GM23338 (cell line): ENCODE results near the gene KIF25. TPM values are rescaled to one million over a fixed set of nuclear protein-coding genes. Genes with fewer than 3 reads are reported as not detected.

Source experiments
- ATAC-seq: fragments of 200-7000 bp; cut with Tn5 transposase; 3 replicates; pipeline ENCODE4 v1.9.1; 2020
- DNase-seq: peaks from one replicate; pipeline ENCODE4 v3.0.0-alpha.2; 2015; ENCODE audit warnings: low spot score
- H2AFZ ChIP-seq: fragments of 200-600 bp; sonication (generic); 2 replicates; pipeline ENCODE4 v1.8.0; 2016; ENCODE audit warnings: antibody characterized with exemption, mild to moderate bottlenecking, moderate library complexity
- H3F3A ChIP-seq: fragments of 200-600 bp; sonication (generic); replicated peaks from 2 replicates; pipeline ENCODE4 v1.8.0; 2017; ENCODE audit warnings: antibody characterized with exemption, mixed run types, low read depth
- H3K27ac ChIP-seq: fragments of 200-600 bp; sonication (generic); 2 replicates; pipeline ENCODE4 v1.6.1; 2016; ENCODE audit warnings: low read depth
- H3K27me3 ChIP-seq: fragments of 200-600 bp; sonication (generic); 2 replicates; pipeline ENCODE4 v1.8.0; 2016; ENCODE audit warnings: mild to moderate bottlenecking, mixed run types, moderate library complexity; ENCODE audit not compliant: insufficient read depth
- H3K36me3 ChIP-seq: fragments of 200-600 bp; sonication (generic); 2 replicates; pipeline ENCODE4 v1.8.0; 2016; ENCODE audit warnings: mild to moderate bottlenecking; ENCODE audit not compliant: insufficient read depth
- H3K4me1 ChIP-seq: fragments of 200-600 bp; sonication (generic); 2 replicates; pipeline ENCODE4 v1.8.0; 2016; ENCODE audit warnings: mild to moderate bottlenecking, moderate library complexity; ENCODE audit not compliant: insufficient read depth
- H3K4me2 ChIP-seq: fragments of 200-600 bp; sonication (generic); 2 replicates; pipeline ENCODE4 v1.7.1; 2017; ENCODE audit warnings: mixed run types
- H3K4me3 ChIP-seq: fragments of 200-600 bp; sonication (generic); 2 replicates; pipeline ENCODE4 v1.6.1; 2016; ENCODE audit warnings: mixed run types
- H3K79me2 ChIP-seq: fragments of 200-600 bp; sonication (generic); replicated peaks from 2 replicates; pipeline ENCODE4 v1.8.0; 2017; ENCODE audit warnings: mild to moderate bottlenecking; ENCODE audit not compliant: insufficient read depth
- H3K9me2 ChIP-seq: fragments of 200-600 bp; sonication (generic); 2 replicates; pipeline ENCODE4 v1.8.0; 2017; ENCODE audit not compliant: insufficient read depth
- H4K20me1 ChIP-seq: fragments of 200-600 bp; sonication (generic); replicated peaks from 2 replicates; pipeline ENCODE4 v1.8.0; 2017; ENCODE audit warnings: mild to moderate bottlenecking; ENCODE audit not compliant: insufficient read depth
- H3K27ac Mint-ChIP-seq: 2 replicates; pipeline ENCODE4 v1.8.0; 2020; ENCODE audit warnings: inconsistent platforms, mild to moderate bottlenecking, moderate library complexity, mixed read lengths
- H3K27me3 Mint-ChIP-seq: 3 replicates; pipeline ENCODE4 v1.8.0; 2022; ENCODE audit warnings: low read depth, mild to moderate bottlenecking, moderate library complexity, mixed read lengths, inconsistent platforms; ENCODE audit not compliant: insufficient read depth, poor library complexity
- H3K36me3 Mint-ChIP-seq: 3 replicates; pipeline ENCODE4 v1.8.0; 2021; ENCODE audit warnings: low read depth, mild to moderate bottlenecking, inconsistent platforms, moderate library complexity, mixed read lengths
- H3K4me1 Mint-ChIP-seq: 3 replicates; pipeline ENCODE4 v1.8.0; 2020; ENCODE audit warnings: mild to moderate bottlenecking, inconsistent platforms, mixed read lengths
- H3K4me3 Mint-ChIP-seq: 3 replicates; pipeline ENCODE4 v1.8.0; 2021; ENCODE audit warnings: moderate library complexity, mild to moderate bottlenecking, inconsistent platforms, mixed read lengths
- H3K9me3 Mint-ChIP-seq: 3 replicates; pipeline ENCODE4 v1.8.0; 2020; ENCODE audit warnings: moderate library complexity, mild to moderate bottlenecking, inconsistent platforms, mixed read lengths
- CTCF ChIP-seq, 2 experiments: fragments of 200-600 bp in 1 of 2; sonication (generic) in 1 of 2; conservative IDR thresholded peaks; 2 replicates each; pipeline versions ENCODE4 v1.5.1 to v1.6.1; 2016 to 2017; ENCODE audit warnings: antibody characterized with exemption in 2 of 2, low read depth in 2 of 2, mild to moderate bottlenecking in 2 of 2, moderate library complexity in 1 of 2
- ETS1 ChIP-seq: IDR thresholded peaks from 2 replicates; pipeline ENCODE4 v1.6.1; 2016; ENCODE audit warnings: antibody characterized with exemption
- EZH2 ChIP-seq: fragments of 200-600 bp; sonication (generic); IDR thresholded peaks from one replicate; pipeline ENCODE4 v1.8.0; 2017; ENCODE audit warnings: antibody characterized with exemption, mild to moderate bottlenecking, low read depth; ENCODE audit not compliant: unreplicated experiment
- NANOG ChIP-seq: IDR thresholded peaks from 2 replicates; pipeline ENCODE4 v1.6.1; 2016; ENCODE audit warnings: antibody characterized with exemption, borderline replicate concordance
- REST ChIP-seq: IDR thresholded peaks from one replicate; pipeline ENCODE4 v1.6.1; 2018; ENCODE audit warnings: antibody characterized with exemption; ENCODE audit not compliant: unreplicated experiment
- STAT1 ChIP-seq: IDR thresholded peaks from one replicate; pipeline ENCODE4 v1.6.1; 2016; ENCODE audit warnings: antibody characterized with exemption; ENCODE audit not compliant: unreplicated experiment
- ZNF114 ChIP-seq: fragments of 250-450 bp; sonication (Bioruptor Pico); IDR thresholded peaks from 2 replicates; pipeline ENCODE4 v1.5.0; 2020; ENCODE audit warnings: mild to moderate bottlenecking, moderate library complexity
- ZNF331 ChIP-seq: fragments of 250-450 bp; sonication (Bioruptor Pico); IDR thresholded peaks from 2 replicates; pipeline ENCODE4 v1.5.0; 2020; ENCODE audit warnings: low read depth, mild to moderate bottlenecking, moderate library complexity
- ZNF462 ChIP-seq: fragments of 250-450 bp; sonication (Bioruptor Pico); IDR thresholded peaks from 2 replicates; pipeline ENCODE4 v1.5.0; 2020; ENCODE audit warnings: mild to moderate bottlenecking, moderate library complexity
- polyA plus RNA-seq: library from polyadenylated mRNA; unstranded; fragments of >200 nt; fragmentation: Nextera tagmentation; extraction: Ambion mirVana; gene quantifications from 2 replicates; pipeline ENCODE4 v1.2.1, GENCODE V29; 2016
- total RNA-seq: library from RNA; depleted of rRNA; stranded (reverse); fragments of >200 nt; shearing (Covaris generic); gene quantifications from 2 replicates; pipeline ENCODE4 v1.2.3, GENCODE V29; 2014

Gene KIF25
- total and polyA plus RNA-seq, 2 experiments from 2014 or later = 0.69 to 0.76 TPM

GRCh38 chr6:168090706-168091105, 93.2 kb downstream of the KIF25 start (continued):
- no peak for TF ChIP-seq REST
- TF ChIP-seq STAT1 = no peak
- no peak for TF ChIP-seq CTCF (conservative IDR thresholded peaks at IDR 0.05; ENCODE audit: low read depth in 2 of 2)
- TF ChIP-seq NANOG = no peak
- TF ChIP-seq EZH2 = no peak

- no peak for DNase-seq
- Histone ChIP-seq H3K9me2 (no peaks in the 10 kb centered on the region), H3F3A (no peaks in the 10 kb centered on the region), H3K4me3 (no peak overlapping the region), H3K27ac (no peak overlapping the region), H3K36me3 (no peaks in the 10 kb centered on the region), H4K20me1 (no peaks in the 10 kb centered on the region), H3K4me1 (no peaks in the 10 kb centered on the region), H2AFZ (no peak overlapping the region), H3K4me2 (no peak overlapping the region), H3K27me3 (no peaks in the 10 kb centered on the region), H3K79me2 (no peaks in the 10 kb centered on the region)
- Mint-ChIP-seq H3K9me3 (no peaks in the 10 kb centered on the region; the same call in 2 of the 3 replicates), H3K27me3 (peaks cover 14% of the 10 kb centered on the region), H3K27ac (no peak overlapping the region), H3K4me1 (peaks cover 32% of the 10 kb centered on the region), H3K36me3 (no peaks in the 10 kb centered on the region), H3K4me3 (no peak overlapping the region)
- no peak for ATAC-seq
- TF ChIP-seq NANOG (no peak), ZNF462 (CRISPR knock-in tag) (no peak), EZH2 (no peak), ZNF331 (CRISPR knock-in tag) (no peak), ETS1 (no peak), ZNF114 (no peak)
Measured at GRCh38 chr6:168091381-168092264, 94.2 kb downstream of the KIF25 start.
